Right renal pelvis (tissue), 4 donors: Measurements from ENCODE around the gene EDA. TPM values are rescaled to one million over a fixed set of nuclear protein-coding genes. Genes with fewer than 3 reads are reported as not detected.
"Not testable (repeated sequence)": the region's sequence is repeated elsewhere in the genome, so short reads cannot be mapped to it uniquely, and the experiment has no call there.

Experiments
- DNase-seq, 4 donors: peaks; one replicate each; pipeline ENCODE4 v3.0.0-alpha.2; 2013; ENCODE audit warnings: low read depth in 4 of 4, low spot score in 3 of 4, missing footprints in 1 of 4
- polyA plus RNA-seq, 4 donors: library from polyadenylated mRNA; unstranded; fragments of 120-200 nt; gene quantifications; one replicate each; pipeline ENCODE4 v1.2.1, GENCODE V29; 2013; ENCODE audit not compliant: insufficient read length in 4 of 4

EDA gene
- polyA plus RNA-seq, 4 donors = 6.5 to 8.5 (median 6.9) TPM

- no peak for DNase-seq
Observed at GRCh38 chrX:69741721-69742120, 125.8 kb downstream of the EDA start.

GRCh38 chrX:69746051-69746450, 130.1 kb downstream of the EDA start:
- no peak for DNase-seq

- DNase-seq = no peak
Observed at GRCh38 chrX:69748055-69748454, 132.1 kb downstream of the EDA start.

GRCh38 chrX:69759921-69760625, 144.2 kb downstream of the EDA start:
- DNase-seq = no peak

- DNase-seq = no peak
Observed at GRCh38 chrX:69761633-69762032, 145.7 kb downstream of the EDA start.

GRCh38 chrX:69762340-69762739, 146.4 kb downstream of the EDA start:
- DNase-seq = no peak

- DNase-seq = no peak
Observed at GRCh38 chrX:69793260-69793935, 177.5 kb downstream of the EDA start.

- DNase-seq = no peak
Observed at GRCh38 chrX:69795702-69796101, 179.8 kb downstream of the EDA start.

- no peak for DNase-seq
Observed at GRCh38 chrX:69807400-69807799, 191.5 kb downstream of the EDA start.

- DNase-seq = no peak
Observed at GRCh38 chrX:69808375-69808774, 192.5 kb downstream of the EDA start.

GRCh38 chrX:69813677-69814076, 197.8 kb downstream of the EDA start:
- peak in 2 of 4 donors; percentile 0 to 1 for DNase-seq

GRCh38 chrX:69815063-69815462, 199.2 kb downstream of the EDA start:
- DNase-seq = no peak

- DNase-seq = no peak
Observed at GRCh38 chrX:69815519-69815918, 199.6 kb downstream of the EDA start.

- no peak for DNase-seq
Observed at GRCh38 chrX:69844636-69845035, 228.7 kb downstream of the EDA start.

- DNase-seq = not testable (repeated sequence)
Observed at GRCh38 chrX:69859999-69860398, 244.1 kb downstream of the EDA start.

- no peak for DNase-seq
Observed at GRCh38 chrX:69876221-69876620, 260.3 kb downstream of the EDA start.

- no peak for DNase-seq
Observed at GRCh38 chrX:69884210-69884609, 268.3 kb downstream of the EDA start.

GRCh38 chrX:69896046-69896445, 280.1 kb downstream of the EDA start:
- no peak for DNase-seq

GRCh38 chrX:69900491-69900890, 284.6 kb downstream of the EDA start:
- no peak for DNase-seq

- no peak for DNase-seq
Observed at GRCh38 chrX:69906447-69906846, 290.5 kb downstream of the EDA start.

GRCh38 chrX:69914781-69915180, 298.9 kb downstream of the EDA start:
- DNase-seq = no peak

GRCh38 chrX:69919749-69920148, 303.8 kb downstream of the EDA start:
- no peak for DNase-seq
